ENCODE data around the gene MTFR2.
A peak's percentile ranks its signal among the peaks of the same experiment; 100 is the strongest.
"Not testable (repeated sequence)": the region's sequence is repeated elsewhere in the genome, so short reads cannot be mapped to it uniquely, and the experiment has no call there.

MTFR2 gene

DNA sequence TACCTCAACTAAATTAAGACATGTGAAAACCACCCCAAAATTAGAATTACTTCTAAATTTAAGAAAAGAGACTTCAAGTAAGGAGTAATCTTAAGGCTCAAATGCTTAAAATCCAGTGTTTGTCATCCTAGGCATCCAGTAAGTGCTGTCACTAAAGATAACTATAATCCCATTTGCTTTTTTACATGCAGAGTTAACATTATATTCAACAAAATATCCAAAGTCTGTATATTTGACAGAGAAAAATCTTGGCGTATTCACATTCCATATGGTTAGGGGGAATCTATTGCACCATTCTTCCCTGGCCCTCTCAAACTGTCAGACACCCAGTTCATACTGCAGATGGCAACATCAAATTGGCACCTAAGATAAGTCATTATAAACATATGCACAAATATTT lies 17.4 kb downstream of the MTFR2 start:
- no peak for DNase-seq

DNA sequence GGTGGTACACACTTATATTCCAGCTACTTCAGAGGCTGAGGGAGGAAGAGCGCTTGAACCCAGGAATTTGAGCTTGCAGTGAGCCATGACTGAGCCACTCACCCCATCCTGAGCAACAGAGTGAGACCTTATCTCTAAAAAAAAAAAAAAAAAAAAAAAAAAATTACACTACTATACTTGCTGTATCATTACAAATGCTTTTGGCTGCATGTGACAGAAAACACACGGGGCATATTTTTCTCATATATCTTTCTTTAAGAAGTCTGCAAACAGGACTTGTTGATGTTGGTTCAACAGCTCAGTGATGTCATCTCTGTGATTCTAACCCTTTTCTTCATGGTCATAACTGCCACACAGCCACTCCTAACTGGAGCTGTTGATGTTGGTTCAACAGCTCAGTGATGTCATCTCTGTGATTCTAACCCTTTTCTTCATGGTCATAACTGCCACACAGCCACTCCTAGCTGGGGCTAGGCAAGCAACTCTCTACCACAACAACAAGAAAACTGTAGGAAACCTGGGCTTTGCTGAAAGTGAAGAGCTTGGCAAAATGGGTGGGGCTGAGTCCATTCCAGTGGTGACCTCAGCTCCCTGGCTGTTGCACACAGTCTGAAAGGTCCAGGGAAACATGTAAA lies 19.8 kb downstream of the MTFR2 start:
- no peak for DNase-seq

DNA sequence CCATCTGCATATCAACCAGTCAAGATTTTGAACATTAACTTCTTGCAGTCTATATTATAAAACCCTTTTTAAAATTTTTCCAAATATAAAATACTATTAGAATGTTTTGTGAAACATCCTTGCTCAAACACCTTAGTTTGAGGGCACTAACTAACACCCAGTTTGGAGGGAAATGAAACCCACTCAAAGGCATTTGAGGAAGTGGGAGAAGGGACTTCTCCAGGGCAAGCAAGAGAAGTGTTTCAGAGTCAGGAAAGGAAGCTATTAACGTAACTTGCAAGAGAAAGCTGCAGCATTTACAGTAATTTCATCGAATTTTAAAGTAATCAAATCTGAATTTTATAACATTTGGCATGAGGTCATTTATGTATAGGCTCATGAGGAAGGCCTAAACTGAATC lies 21.3 kb downstream of the MTFR2 start:
- DNase-seq: no peak

DNA sequence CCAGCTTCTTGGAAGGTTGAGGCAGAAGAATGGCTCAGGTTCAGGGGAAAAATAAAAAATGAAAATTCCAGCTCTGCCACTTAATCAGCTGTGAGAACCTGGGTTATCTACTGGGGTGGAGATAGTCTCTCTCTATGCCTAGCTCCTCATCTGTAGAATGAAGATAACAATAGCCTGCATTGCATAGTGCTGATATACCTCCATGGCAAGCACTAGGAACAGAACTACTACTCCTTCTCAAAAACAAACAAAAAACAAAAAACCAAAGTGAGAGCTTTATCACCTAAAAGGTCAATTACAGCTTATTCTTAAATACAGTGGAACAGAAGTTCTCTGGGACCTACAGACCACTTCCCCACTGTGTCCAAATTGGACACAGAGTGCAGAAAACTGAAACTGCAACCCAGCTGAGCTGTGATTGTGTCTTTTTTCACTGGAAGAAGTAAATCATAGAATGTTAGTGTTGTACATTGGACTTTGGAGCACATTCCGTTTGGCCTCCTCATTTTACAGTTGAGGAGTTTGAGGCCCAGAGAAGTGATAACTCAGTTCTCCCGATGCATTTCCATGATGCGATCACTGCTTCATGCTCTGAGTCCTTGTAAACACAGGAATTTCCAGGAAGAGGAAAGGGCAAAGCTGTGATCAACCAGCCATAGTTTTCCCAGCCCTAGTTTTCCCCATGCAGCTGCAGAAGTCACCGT lies 23.3 kb downstream of the MTFR2 start:
- DNase-seq: no peak

DNA sequence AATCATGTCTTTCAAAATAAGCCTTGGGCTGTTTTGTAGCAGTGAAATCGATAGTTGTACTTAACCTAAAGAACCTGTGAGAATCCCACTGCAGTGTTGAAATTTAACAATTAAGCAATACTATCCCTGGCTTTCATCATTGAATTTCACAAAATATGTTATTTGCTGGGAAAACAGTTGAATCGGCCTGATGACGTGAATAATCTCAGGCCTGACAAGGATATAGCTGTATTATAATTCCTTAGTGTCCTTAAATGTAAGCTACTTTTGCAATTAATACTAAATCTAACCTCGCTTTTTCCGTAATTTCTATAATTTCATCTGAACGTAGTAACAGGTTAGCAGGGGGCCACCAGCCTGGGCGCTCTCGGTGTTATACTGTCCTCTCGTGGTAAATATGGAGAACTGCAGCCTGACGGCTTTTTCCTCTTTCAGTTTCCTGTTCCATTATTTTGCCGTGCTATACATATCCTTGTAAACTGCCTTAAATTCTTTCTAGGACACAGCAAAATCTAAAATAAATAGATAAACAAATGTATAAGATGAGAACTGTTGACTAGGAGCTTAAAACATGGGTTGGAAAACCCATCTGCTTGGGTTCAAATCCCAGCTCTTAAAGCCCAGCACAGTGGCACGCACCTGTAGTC lies 24.0 kb downstream of the MTFR2 start:
- DNase-seq: peak; percentile 51 to 68

DNA sequence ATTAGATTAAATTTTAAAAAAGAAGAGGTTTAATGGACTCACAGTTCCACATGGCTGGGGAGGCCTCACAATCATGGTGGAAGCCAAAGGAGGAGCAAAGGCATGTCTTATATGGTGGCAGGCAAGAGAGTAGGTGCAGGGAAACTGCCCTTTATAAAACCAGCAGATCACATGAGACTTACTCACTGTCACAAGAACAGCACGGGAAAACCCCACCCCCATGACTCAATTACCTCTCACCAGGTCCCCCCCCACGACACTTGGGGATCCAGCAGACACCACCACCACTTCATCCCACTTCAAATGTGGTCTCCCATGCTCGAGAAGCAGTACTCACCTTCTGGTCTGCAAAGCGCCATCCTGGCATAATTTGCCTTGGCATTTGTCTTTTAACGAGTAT lies 24.6 kb downstream of the MTFR2 start:
- peak; percentile 43 for DNase-seq

GRCh38 chr6:136224974-136225373 lies 25.1 kb downstream of the MTFR2 start:
- not testable (repeated sequence) for DNase-seq

DNA sequence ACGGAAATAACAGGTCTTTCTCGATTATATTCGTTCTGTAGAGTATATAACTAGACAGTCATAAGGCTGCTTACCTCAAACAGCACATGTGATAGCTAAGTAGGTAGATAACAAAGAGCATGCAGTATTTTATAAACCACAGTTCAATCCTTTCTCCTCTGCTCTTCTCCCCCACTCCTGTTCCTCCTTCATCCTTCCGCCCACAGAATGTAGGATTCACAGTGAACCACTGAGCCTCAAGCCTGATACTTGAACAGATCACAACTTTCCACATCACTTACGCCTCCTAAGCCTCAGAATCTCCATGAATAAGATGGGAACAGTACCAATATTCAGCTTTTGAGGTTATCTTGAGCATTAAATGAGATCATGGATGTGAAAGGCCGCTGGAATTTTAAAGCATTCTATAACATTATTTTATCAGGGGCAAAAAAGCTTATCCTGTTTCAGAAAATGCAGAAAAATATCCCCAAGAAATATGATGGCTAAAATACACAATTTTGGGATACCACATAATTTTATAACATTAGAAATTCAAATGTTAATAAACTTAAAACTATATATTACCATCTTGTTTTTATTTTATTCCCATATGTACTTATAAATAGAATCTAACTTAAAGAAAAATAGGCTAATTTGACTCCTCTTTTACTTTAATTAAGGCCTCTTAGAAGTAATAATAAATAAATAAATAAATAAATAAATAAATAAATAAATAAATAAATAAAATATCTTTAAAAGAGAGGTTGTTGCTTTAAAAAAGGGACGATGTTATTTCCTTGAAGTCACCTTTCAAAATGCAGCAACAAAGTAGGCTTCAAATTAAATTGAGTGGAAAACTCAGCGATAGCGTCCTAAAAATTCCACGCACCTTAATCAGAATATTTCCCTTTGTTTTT lies 33.4 kb downstream of the MTFR2 start:
- DNase-seq: no peak

DNA sequence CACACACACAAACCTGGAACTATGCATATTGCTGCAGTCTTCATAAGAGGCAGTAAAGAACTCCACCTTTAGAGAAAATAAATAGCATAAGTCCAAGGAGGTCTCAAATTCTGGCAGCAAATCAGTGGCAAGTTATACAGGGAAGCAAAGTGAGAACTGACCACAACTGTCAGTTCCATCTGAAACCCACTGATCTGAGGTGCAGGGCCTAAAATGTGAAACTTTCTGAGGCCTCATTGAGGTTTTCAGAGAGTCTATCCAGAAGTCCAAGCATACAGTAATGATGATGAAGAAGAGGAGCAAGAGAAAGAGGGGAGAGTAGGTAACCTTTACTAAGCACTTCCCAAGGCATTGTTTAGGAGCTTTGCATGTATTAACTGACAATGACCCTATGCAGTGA lies 36.3 kb downstream of the MTFR2 start:
- DNase-seq: no peak

- no peak for DNase-seq
Measured at GRCh38 chr6:136213012-136213539, 37.0 kb downstream of the MTFR2 start.

DNA sequence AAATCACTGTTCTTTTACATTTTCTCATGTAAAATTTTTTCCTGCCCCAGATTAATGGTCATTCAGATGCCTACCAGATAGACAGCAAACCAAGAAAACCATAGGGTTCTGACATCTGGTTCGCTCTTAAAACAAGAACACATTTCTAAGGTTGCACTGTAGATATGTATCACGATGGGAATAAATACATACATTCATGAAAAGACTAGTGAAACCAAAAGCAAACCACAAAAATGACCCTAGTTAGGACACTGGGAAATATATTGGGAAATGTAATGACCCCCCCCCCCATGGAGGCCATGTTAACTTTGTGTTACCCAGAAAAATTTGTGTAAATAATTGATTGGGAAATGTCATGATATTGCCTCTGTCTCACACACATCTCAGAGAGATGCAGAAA lies 37.5 kb downstream of the MTFR2 start:
- no peak for DNase-seq

DNA sequence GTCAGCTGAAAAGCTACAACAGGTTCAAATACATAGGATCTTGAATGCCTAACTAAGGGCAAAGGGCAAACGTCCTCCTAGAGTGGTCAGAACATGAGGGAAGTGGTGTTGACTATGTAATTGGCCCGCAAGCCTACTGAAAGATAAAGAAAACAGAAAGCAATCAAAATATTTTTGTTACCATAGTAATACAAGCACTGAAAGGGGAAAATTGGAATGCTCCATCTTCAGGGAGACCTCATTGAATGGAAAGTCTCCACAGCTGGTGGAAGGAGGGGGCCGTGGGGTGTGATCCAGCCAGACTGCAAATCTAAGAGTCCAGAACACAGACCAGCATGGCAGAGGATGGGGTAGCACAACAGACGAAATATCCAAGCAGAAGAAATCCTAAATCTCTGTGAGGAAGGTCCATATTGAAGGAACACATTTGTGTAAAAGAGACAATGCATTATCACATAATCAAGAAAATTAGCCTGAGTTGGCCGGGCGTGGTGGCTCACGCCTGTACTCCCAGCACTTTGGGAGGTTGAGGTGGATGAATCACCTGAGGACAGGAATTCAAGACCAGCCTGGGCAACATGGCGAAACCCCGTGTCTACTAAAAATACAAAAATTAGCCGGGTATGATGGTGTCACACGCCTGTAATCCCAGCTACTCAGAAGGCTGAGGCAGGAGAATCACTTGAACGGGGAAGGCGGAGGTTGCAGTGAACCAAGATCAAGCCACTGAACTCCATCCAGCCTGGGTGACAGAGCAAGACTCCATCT lies 39.5 kb downstream of the MTFR2 start:
- no peak for DNase-seq

DNA sequence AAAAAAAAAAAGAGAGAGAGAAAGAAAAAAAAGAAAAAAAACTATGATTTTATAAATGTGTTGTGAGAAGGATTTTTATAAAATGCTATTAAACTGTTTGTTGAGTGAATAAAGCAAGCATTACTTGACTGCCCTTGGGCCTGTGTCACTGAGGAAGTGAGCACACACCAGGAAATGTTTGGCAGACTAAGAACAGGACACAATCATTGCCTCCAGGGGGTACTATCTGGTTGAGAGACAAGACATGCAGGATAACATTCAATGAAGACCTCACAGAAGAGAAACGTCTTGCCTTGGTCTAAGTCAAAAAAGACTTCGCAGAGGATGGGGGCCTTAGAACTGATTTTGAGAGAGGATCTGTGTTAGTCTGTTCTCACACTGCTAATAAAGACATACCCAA lies 40.6 kb downstream of the MTFR2 start:
- no peak for DNase-seq

GRCh38 chr6:136208783-136209182 lies 41.3 kb downstream of the MTFR2 start:
- DNase-seq: no peak

- DNase-seq: no peak
Measured at GRCh38 chr6:136201732-136202131, 48.4 kb downstream of the MTFR2 start.

DNA sequence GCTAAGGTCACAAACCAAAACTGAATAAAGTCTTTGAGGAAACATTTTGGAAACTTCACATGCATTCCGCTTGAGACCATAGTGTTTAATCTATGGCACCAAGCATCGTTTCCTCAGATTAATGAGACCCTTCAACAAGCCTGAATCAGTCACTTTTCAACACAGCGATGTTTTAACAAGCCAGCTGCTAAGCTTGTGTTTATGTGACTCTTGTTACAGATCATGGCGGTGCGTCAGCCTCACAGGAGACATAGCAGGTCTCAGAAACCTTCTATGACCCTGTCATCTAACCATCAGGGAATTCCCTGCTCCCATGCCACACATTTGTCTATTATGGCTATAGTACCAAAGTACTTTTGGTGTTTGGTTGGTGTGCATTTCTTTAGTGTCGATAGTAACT lies 57.2 kb downstream of the MTFR2 start:
- no peak for DNase-seq

DNA sequence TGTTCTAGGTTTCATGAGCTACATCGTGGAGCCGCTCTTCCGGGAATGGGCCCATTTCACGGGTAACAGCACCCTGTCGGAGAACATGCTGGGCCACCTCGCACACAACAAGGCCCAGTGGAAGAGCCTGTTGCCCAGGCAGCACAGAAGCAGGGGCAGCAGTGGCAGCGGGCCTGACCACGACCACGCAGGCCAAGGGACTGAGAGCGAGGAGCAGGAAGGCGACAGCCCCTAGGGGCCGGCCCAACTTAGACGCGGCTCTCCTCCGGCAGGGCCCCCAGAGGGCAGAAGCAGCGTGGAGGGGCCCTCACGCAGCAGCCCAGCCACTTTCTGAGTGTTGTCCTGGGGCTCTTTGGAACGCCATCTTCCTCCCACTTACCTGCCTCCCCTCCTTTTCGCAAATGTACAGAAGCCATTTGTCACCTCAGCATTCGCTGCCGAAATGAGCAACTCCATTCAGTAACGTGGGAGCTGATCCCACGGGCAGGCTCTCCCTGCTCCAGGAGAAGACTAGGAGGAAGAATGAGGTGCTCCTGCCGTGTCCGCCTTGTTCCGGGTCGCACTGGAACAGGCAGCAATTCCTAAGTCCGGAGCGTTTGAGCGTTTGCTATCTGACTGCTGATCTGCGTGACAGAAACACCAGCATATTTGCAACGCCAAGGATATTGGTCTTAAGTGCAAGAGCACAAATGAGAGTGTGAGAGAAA lies 58.4 kb downstream of the MTFR2 start:
- DNase-seq: no peak

DNA sequence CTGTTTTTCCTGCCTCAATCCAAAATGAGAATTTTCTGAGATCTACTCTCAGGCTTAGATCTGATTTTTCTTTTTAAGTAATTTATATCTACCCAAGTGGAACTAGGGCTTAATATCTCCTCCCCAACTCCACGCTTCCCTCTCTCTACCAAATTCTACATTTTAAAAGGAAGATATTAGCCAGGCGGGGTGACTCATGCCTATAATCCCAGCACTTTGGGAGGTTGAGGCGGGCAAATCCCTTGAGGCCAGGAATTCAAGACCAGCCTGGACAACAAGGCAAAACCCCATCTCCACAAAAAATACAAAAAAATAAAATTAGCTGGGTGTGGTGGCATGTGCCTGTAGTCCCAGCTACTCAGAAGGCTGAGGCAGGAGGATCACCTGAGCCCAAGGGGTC lies 61.0 kb downstream of the MTFR2 start:
- no peak for DNase-seq

- DNase-seq: no peak
Measured at GRCh38 chr6:136188486-136188885, 61.6 kb downstream of the MTFR2 start.

- no peak for DNase-seq
Measured at GRCh38 chr6:136186363-136186762, 63.7 kb downstream of the MTFR2 start.

DNA sequence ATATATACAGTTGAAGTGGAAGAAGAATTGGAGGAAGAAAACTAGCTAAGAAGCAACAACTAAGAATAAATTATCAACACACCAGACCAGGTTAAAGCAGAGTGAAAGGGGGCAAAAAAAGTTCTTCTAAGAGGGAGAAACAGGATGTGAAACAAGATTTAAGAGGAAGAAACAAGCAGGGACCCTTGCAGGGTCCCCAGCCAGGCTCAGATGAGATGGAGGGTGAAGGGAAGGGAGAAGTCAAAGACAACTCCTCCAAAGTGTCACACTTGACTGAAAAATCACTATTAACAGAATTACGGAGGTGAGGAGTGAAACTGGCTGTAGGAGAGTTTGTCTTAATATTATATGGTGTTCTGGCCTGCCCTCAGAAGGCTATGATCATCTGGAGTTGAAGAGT lies 65.4 kb downstream of the MTFR2 start:
- DNase-seq: no peak

- no peak for DNase-seq
Measured at GRCh38 chr6:136181861-136182260, 68.2 kb downstream of the MTFR2 start.

Data from activated T-cell treated with anti-CD3 and anti-CD28 coated beads, Interleukin-2, amount 50 U/mL, for 48 hours (primary cell).